D341Med (cell line): ENCODE results near the gene RPP21.

Experiments
- DNase-seq: peaks from one replicate; pipeline ENCODE4 v3.0.0; 2012; ENCODE audit warnings: low spot score

The RPP21 gene

GRCh38 chr6:30380464-30380863 is 35.5 kb downstream of the RPP21 start:
- DNase-seq, result no peak

DNA sequence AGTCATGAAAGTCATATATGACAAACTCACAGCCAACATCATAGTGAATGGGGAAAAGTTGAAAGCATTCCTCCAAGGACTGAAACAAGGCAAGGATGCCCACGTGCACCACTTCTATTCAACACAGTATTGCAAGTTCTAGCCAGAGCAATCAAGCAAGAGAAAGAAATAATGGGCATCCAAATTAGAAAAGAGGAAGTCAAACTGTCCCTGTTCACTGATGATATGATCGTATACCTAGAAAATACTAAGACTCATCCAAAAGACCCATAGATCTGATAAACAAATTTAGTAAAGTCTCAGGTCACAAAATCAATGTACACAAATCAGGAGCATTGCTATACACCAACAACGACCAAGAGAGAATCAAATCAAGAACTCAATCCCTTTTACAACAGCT is 41.2 kb downstream of the RPP21 start:
- no peak for DNase-seq

DNA sequence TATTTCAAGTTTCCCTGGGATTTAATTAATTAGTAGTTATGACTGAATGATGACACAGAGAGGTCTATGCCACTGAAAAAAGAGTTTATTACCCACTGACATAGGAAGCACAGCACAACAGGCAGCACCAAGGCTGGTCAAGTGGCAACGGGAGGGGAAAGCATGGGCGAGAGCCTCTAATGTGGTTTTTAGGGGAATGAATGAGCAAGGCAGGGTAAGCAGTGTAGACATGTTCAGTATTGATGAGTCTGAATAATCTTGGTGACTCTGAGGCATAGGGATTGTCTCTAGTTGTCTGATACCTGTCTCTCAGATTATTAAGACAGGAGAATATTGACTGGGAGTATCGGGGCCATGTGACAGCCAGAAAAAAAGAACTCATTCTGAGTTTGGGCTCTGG is 46.3 kb downstream of the RPP21 start:
- DNase-seq, result no peak

- no peak for DNase-seq
These were observed 49.2 kb downstream of the RPP21 start for GRCh38 chr6:30394139-30394538.
